ENCODE measurements around the gene GFPT2. TPM values are rescaled to one million over a fixed set of nuclear protein-coding genes. Genes with fewer than 3 reads are reported as not detected.

The GFPT2 gene
- total and polyA plus RNA-seq, 2 of the 8 experiments (the other 6 are each of a cell fraction or from before 2014, with no cell fraction given): 83.7 to 143 TPM

DNA sequence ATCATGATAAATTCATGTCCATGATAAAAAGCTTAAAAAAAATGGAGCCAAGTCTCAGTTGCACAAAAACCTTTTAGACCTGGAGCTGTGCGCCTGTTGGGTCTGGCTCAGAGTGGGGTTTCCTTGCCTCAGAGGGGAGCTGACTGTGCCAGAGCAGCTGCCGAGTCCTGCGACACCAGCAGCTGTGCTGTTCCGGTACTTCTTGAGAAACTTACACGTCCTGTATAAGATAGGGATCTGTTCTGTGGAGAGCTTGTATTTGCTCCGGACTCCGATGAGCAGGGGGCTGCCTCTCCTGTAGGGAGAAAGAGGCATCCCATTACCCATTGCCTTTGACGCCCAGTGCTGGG lies 28.6 kb downstream of the GFPT2 start (continued):
- TF ChIP-seq CBX5 (IDR thresholded peaks at IDR 0.05; ENCODE audit: low read depth, low read length): no peak
- TF ChIP-seq RFX5 (IDR thresholded peaks at IDR 0.05; ENCODE audit: borderline replicate concordance, low read depth, low read length): no peak
- no peak for TF ChIP-seq JUND (IDR thresholded peaks at IDR 0.05; ENCODE audit: low read length)
- no peak for TF ChIP-seq GABPA (IDR thresholded peaks at IDR 0.05; ENCODE audit: borderline replicate concordance, insufficient read depth, low read length)

Measured in H1 (cell line).